Measurements from ENCODE around the gene PITPNM3.
"Not testable (repeated sequence)": the region's sequence is repeated elsewhere in the genome, so short reads cannot be mapped to it uniquely, and the experiment has no call there.

Gene PITPNM3

DNA sequence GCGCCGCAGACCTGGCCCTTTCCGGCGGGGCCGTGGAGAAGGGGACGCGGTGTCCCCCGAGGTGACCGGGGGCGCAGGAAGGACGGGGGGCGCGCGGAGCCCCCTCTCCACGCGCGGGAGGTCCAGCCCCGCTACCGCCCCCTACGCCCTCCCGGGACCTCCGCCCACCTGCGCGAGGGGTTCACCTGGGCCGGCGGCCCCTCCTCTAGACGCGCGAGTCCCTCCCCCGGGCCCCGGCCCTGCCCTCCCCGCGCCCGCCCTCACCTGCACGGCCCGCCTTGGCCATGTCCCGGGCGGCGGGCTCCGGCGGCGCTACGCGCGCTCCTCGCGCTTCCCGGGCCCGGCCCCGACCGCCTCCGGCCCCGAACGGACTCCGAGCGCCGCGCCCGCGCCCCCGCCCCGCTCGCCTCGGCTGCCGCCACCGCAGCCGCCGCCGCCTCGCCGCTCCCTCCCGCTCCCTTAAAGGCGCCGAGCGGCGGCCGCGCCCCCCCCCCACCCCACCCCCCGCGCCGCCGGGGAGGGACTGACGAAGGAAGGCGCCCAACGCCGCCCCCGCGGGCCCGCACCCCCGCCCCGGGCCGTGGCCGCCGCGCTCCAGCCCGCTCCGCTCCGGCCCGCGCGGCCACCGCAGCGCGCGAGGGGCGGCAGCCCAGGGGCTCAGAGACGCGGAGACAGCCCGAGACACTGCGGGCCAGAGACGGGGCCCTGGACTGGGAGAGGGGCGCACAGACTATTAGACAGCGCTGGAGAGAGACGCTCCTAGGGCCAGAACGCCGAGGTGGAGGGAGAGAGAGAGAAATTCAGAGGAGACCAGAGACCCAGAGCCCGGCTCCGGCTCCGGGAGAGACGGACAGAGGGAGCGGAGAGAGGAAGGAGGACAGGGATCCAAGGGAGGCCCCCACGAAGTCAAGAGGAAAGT is at the start of gene PITPNM3:
TSS of gene PITPNM3 (minus strand) at position 435 of the 919 bp plus-strand sequence. CDS start at position 286, 149 bp downstream.
- ATAC-seq (peak; percentile 7), DNase-seq (no peak)

DNA sequence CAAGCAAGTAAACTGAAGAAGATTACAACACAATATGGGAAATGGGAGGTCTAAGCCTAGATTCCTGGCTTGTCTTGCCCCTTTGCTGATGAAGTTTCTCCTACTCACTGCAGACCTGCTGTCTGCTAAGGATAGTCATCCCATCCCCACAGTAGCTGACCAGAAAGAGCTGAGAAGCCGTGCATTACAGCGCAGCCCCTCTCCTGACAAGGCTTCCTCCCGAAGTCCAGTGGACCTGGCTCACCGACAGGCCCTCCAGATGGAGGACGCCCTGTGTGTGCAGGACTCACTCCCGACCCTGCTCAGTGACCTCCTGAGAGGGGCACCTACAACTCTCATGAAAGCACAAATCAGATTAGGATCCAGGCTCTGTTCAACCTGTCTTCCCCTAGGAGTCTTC is 48.8 kb upstream of the PITPNM3 start:
- DNase-seq (no peak), ATAC-seq (no peak)

DNA sequence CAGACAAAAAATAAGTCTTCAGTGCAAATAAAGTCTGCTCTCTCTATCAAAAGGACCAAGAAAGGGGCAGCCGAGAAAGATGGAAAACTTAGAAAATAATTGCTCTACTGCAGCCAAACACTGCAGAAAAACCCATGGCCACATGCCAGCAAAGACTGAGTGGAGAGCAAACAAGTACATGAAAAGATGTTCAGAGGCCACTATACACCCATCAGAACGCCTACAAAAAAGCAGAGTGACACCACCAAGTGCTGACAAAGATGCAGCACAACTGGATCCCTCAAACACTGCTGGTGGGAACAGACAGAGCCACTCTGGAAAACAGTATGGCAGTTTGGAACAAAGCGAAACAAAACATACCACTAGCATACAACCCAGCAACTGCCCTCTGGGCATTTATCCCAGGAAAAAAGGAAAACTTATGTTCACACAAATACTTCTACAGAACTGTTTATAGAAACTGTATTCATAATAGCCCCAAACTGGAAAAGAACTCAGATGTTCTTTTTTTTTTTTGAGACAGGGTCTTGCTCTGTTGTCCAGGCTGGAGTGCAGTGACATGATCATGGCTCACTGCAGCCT is 47.5 kb upstream of the PITPNM3 start:
- DNase-seq (no peak), ATAC-seq (no peak)

DNA sequence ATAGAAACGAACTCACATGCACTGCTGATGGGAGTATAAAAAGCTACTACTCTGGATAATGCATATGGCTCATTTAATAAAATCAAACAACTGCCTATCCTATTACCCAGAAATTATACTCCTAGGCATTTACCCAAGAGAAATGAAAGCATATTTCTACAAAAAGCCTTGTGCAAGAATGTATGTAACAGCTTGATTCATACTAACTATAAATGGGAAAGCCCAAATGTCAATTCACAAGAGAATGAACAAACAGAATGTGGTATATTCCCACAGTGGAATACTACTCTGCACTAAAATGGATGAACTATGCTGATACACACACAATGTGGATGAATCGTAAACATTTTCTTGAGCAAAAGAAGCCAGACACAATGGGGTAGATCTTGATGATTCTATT is 45.8 kb upstream of the PITPNM3 start:
- no peak for ATAC-seq
- no peak for DNase-seq

DNA sequence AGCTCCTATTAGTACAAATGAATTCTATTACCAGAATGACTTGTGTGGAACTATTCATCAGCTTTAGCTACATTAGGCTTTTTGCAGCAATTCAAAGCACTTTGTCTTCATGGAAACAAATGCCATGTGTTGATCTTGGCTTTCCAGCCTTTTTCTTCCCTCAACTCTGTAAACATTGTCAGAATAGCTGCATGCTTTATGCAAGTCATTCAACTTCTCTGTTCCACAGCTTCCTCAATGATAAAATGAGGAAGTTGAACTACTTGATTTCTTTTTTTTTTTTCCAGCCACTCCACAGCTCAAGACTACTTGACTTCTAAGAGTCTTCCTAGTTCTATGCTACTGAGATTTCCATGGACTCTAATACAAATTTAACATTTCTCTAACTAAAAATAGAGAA is 43.0 kb upstream of the PITPNM3 start:
- ATAC-seq (no peak), DNase-seq (no peak)

DNA sequence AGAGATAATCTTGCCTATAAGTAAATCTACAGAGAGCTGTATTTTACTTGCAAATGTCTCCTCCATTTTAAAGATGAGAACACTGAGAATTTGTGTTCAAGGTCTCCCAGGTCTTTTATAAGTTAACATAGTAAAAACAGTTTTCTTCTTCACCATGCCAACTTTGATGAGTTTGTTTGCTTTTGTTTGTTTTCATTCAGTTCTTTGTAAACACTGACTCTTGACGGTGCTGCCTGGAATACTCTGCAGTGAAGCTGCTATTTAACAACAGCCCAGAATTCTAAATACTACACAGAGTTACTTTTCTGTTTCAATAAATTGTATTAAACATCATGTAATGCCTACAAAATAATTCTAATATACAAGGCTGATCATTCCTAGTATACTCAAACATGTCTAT is 41.4 kb upstream of the PITPNM3 start:
- DNase-seq: no peak
- ATAC-seq: no peak

DNA sequence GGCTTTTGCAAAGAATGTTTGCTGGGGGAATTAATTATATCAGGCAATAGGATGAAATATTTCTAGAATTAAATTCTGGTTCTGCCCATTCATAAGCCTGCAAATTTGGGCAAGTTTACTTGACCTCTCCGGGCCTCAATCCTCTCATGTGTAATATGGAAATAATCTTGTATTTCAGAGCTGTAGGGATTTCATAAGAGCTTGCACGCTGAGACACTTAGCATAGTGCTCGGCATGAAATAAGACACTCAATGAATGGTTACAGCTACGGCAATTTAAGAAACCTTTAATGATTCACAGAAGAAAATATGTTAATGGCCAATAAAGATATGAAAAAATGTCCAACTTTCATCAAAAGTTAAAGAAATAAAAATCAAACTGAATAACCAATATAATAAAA is 40.6 kb upstream of the PITPNM3 start:
- ATAC-seq (no peak), DNase-seq (no peak)

DNA sequence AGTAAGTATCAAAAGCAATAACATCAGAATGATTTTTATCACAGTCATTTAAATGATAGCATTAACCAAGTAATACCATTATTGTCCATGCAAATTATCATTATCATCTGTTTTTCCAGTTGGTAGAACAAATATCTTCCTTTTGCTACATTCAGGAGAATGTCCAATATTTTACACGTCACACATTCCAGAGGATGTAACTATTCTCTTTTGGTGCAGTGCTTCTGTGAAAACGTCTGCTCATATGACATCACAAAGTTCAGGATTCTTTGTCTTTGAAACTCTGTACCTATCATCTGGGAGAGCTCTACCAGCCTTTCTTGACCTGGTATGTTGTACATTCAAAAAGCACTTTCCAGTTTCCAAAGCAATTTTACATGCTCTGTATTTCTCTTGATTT is 40.2 kb upstream of the PITPNM3 start:
- no peak for ATAC-seq
- DNase-seq: no peak

DNA sequence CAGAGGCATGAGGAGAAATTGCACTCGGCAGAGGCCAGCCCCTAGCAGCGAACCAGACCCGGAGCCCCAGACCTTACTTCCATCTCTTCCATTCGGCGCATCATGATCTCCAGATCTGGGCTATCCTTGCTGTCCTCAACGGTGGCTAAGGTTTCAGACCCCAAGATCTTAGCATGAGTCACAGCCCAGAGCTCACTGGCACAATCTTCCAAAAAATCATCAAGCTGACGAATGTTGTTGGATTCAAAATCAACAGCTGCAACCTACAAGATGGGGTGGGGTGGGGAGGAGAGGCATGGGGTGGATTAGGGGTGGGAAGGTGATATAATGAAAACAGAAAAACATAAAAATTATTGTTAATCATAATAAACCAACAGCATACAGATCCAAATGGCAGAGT is 39.7 kb upstream of the PITPNM3 start:
- ATAC-seq: no peak
- DNase-seq: no peak

DNA sequence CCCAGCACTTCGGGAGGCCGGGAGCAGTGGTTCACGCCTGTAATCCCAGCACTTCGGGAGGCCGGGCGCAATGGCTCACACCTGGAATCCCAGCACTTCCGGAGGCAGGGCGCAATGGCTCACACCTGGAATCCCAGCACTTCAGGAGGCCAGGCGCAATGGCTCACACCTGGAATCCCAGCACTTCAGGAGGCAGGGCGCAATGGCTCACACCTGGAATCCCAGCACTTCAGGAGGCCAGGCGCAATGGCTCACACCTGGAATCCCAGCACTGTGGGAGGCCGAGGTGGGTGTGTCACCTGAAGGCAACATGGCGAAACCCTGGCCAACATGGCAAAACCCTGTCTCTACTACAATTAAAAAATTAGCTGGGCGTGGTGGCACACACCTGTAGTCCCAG is 37.0 kb upstream of the PITPNM3 start:
- not testable (repeated sequence) for ATAC-seq, DNase-seq

DNA sequence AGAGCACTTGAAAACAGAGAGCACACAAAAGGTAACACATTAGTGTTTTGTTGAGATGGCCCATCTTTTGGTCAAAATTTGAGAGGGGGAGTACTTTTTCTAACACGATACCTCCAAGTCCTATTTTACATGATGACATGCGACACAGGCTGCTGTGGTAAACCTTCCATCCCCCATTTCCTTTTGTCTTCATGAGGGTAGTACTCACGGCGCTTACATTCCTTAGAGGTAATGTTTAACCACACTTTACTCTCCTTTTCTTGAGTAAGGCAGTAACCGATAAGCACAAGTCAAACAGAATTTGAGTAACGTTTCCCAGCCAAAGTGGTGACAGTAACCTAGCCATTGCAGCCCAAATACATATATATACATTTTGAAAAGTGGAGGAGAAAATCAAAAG is 35.8 kb upstream of the PITPNM3 start:
- no peak for DNase-seq

DNA sequence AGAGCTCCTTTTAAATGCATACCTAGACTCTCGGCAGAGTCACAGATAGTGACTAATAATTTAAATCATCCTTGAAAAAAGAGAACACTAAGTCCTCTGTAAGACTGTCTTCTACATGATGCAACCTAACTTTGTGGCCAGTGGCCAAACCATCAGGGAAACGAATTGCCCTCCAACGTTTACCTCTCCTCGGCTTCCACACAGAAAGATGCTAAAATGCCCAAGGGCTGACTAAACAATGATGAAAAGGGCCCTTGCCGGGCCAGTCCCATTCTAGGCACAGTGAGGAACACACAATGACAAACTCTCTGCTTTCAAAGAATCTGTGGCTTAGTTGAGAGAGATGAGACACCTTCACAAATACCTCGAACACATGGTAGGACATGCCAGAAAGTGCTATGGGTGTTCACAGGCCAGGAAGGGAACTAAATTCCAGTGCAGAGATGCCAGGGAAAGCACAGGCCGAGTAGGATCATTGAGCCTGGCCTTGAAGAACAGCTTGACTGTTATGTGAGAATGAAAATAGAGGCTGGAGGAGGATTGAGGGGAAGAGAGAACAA is 35.3 kb upstream of the PITPNM3 start:
- ATAC-seq (no peak), DNase-seq (no peak)

More for the DNA sequence above, 35.8 kb upstream of the PITPNM3 start:
- ATAC-seq: no peak

DNA sequence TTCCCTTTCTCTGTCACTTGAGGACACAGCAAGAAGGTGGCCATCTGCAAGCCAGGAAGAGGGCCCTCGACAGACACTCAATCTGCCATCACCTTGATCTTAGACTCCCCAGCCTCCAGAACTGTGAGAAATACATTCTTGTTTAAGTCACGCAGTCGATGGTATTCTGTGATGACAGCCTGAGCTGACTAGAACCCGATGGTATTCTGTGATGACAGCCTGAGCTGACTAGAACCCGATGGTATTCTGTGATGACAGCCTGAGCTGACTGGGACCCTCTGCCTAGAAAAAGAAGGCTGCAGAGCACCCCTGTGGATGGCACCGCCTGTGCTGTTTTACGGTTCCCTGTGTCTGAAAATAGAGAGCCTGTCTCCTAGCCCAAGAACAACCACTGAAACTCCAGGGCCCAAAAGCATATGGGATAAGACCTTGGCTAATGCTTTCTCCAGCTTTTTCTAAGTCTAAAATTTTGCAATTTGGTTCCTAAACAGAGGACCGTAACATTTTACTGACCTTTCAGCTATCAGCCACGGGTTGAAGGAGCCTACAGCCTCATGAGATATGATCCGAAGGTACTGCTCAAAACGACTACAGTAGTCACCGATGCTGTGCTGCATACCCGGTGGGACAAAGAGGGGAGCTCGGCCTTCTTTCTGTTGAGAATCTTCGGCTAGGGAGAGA is 33.1 kb upstream of the PITPNM3 start:
- DNase-seq: no peak
- ATAC-seq: no peak

DNA sequence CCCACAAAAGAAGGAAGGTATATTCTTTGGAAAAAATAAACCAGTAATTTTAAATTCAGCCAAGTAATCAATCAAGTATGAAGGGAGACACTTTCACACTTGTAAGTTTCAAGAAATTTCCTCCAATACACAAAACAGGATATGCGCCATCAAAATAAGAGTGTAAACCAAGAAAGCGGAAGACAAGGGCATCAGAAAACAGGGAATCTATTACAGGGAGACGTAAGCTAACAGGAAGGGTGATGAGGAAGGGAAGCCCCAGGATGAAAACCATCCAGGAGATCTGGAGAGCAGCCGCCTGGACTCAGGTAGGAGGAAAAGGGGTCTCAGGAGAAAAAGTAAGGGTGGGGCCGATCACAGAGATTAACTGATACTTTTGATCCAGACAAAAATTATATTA is 31.8 kb upstream of the PITPNM3 start:
- ATAC-seq (no peak), DNase-seq (no peak)

DNA sequence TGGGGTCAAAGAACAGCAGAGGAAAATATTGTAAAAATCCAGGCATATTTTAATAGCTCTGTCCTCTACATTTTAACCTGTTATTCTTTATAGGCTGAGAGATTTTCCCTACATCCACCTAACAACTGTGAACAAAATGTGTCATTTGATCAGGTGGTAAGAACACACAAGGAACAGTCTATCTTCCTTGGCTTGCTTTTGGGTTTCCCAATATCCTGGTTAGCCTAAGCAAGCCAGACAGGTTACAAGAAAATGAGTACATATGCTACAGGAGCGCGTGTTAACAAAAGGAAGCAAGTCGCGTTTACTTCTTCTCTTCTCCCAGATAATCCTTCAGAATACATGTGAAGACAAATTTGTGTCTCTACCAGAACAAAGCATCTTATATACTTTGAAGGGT is 31.0 kb upstream of the PITPNM3 start:
- DNase-seq (no peak), ATAC-seq (no peak)

DNA sequence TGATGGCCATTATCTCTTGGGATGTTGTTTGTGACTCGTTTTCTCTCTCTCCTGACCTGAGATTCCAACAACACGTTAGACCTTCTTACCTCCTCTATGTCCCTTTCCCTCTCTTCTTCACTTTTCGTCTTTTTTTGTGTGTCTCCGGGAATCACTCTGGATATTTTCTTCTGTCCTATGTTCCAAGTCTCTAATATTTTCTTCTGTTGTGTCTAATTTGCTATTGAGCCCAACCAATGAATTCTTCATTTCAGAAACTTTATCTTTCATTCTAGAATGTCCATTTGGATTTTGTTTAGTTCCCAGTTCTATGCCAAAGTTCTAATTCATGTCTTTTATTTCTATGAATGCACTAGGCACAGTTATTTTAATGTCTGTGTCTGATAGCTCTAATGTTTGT is 27.1 kb upstream of the PITPNM3 start:
- DNase-seq (no peak), ATAC-seq (no peak)

DNA sequence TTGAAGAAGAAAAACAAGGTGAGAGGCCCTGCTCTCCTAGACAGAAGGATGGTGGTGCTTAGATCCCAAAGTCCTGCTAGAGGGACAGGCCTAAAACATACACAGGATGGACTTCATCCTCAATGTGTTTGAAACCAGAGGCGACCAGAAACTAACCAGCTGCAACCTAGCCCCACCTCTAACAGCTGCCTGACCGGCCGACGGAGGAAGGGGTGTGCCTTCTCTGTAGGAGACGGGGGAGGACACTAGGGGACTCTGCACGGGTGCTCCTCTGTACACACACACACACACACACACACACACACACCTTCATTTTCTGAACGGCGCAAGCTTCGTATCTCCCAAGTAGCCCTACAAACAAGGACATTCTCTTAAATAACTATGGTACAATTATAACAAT is 24.3 kb upstream of the PITPNM3 start:
- DNase-seq (no peak), ATAC-seq (no peak)

DNA sequence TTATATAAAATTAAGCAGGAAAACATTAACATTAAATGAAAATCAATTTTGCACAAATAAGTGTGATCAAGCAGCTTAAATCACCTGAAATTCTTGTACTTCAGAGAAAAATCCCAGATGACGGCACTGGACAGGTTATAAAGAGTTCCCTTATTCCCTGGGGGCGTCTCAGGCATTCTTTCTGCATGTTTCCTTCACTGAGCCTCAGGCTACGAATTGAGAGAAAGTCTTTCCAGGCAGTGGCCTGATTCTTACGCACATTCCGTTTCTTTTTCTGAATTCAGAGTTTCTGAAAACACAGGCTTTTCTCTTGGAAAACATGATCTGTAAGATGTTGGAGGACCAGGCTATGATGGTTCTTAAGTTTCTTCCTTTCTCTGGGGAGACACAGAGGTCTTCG is 22.1 kb upstream of the PITPNM3 start:
- no peak for DNase-seq
- no peak for ATAC-seq

DNA sequence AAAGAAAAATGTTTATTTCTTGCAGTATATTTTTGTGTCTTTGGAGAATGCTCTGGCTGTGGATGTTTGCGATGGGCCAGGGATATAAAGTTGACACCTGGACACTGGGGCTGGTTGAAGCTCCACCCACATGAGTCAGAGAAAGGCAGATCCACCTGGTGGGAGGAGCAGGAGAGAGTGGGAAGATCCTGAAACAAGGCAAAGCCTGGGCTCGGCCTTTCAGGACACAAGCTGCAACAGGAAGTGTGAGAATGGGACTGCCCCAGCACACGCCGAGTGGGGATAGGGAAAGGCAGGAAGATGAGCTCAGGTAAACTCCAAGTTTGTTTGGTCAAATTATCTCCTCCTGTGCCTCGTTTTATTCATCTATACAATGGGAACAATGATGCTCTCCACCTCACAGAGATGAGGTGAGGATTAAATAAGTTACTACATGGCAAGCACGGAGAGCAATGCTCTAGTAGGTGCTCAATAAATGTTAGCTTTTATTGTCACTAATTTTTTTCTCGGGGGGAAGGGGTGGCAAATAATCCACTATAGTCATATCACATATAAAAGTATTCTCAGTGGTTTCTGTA is 21.4 kb upstream of the PITPNM3 start:
- DNase-seq: no peak

DNA sequence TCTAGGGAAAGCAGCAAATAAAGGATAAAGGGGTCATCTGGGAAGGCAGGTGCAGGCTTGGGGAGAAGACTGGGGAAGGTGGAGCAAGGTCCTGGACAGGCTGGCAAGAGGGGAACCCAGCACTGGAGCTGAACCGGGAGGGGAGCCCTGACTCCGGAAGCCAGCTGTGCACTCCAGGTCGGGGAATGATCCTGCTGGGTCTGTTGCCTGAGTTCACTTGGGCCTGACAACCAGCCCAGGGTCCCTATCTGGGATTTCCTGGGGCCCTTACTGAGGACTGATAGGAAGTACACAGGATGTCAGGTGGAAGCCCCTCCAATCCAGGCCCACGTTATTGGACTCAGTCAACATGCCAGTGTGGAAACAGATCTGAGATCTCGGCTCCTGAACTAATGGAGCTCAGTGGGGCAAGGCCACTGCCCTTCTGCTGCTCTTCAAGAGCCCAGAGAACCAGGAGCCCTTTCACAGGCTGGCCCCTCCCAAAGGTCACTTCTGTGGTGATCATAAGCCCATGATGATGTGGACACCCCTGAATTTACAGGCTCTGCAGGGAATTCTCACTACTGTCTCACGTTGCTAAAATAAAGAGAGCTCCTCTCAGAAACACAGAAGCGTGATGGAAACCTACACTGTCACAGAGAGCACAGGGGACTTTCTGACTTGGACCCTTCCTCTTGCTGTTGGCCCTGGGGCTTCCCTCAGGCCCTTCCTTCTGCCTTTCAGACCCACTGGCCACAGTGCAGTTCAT is 19.9 kb upstream of the PITPNM3 start:
- no peak for DNase-seq
- ATAC-seq: no peak

More for the DNA sequence above, 21.4 kb upstream of the PITPNM3 start:
- no peak for ATAC-seq

DNA sequence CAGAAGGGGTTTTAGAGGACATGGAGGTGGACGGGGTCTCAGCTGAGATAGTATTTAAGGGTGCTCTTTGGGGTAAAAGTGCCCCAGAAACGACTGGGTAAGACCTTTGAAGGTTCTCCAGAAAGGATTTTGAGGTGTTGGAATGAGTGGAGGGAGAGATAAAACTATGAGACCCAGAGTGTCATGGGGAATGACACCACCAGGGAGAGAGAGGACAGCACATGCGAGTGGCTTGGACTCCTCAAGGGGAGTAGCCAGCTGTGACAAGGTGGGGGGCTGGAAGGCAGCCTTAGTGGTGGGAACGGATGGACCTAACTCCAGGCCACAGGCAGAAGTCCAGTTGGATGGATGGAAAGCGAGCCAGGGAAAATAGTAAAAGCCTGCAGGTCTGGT is 19.2 kb upstream of the PITPNM3 start:
- ATAC-seq (no peak), DNase-seq (no peak)

All from stimulated activated naive CD8-positive, alpha-beta T cell treated with anti-CD3 and anti-CD28 coated beads, Interleukin-15, Interleukin-2, amounts not matched to agents 100 U/mL and 50 U/mL, for 24 hours (primary cell).